Stimulated activated CD4-positive, alpha-beta T cell treated with anti-CD3 and anti-CD28 coated beads, Interleukin-12 subunit alpha, Interleukin-12 subunit beta, amount 100 ng/mL, for 24 hours (primary cell): ENCODE results near the gene MYO5B.

ENCODE experiments used
- DNase-seq, 2 experiments: peaks; one replicate each; pipeline ENCODE4 v3.0.0-alpha.2; 2020; ENCODE audit warnings: low read depth in 2 of 2

Gene MYO5B

DNA sequence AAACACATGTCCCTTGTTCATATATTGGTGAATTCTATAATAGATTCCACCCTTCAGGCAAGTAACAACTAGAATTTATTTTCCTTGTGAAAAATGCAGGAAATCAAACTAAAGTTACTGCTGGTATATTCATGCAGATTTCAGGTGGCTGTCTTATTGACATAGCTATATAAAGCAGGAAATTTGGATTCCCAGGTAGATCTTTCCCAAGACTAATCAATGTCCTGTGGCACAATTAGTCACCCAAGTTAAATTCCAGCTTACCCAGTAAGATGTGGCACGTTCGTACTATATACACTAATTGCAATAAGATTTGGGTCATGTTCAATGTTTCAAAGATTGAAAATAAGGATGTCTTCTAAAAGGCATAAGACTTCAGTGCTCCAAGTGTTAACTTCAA, 42.0 kb downstream of the MYO5B start:
- DNase-seq = no peak

DNA sequence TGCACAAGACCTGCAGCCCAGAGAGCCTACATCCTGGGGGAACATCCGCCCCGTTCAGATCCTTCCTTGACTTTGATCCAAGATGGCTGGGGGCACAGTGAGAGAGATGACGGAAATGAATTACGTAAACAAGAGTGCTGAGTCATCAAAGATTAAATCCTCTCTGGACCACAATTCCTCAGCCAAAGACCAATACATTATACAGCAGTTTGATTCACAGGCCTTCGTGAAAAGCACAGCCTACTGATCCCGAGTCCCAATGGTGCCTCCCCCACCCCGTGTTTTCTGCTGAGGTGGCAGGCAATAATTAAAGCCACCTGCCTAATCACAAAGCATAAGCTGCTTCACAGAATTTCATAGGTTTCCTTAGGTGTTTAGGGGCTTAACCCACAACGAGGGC, 43.0 kb downstream of the MYO5B start:
- DNase-seq = no peak

DNA sequence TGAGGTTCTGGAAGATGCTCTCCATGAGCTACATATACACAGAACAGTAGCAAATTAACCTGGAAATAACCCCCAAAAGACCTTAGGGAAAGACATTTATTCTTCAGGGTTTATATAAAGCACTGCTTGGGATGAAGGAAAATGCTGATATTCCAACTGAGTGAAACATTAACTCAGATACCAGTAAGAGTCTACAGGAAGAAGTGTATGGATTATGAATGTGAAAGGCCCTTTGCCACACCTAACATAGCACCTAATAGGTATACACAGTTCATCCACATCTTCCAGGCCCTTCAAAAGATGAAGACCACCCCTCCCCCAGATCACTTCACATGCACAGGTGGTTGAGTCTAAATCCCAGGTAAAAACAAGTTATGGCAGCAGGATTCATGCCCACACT, 50.4 kb downstream of the MYO5B start:
- no peak for DNase-seq

DNA sequence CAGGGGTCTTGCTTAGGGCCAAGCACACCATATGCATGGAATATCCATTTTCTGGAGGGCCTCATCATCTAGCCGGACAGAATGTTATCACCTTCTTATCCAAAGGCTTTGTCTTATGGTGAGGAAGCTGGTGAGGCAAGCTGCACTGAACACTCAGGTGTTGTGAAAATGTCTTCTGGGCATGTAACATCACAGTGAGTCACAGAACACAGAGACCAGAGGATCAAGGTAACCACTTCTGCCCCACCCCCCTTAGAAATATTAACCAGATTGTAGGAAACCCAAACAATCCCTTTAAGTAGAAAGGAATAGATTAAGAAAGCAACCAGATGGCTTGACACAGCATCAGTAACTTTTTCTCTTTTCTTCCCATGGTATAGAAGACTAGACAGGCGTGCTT, 51.1 kb downstream of the MYO5B start:
- DNase-seq = no peak

DNA sequence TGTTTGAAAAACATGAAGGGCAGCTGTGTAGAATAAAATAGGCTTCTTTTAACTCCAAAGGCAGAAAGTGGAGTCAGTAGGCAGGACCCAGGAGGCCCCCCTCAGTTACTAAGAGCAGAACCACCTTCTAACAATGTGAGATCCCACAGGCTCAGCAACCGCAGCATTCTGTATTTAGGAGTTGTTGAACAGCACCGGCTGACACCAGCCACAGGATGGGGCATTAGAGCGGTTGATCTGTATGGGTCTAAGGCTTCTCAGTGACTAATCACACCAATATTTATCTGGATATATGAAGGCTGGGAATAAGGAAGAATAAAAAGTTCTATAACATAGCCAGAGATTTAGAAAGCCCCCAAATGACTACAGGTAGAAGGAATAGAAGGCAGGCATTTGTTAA, 51.7 kb downstream of the MYO5B start:
- DNase-seq = no peak

DNA sequence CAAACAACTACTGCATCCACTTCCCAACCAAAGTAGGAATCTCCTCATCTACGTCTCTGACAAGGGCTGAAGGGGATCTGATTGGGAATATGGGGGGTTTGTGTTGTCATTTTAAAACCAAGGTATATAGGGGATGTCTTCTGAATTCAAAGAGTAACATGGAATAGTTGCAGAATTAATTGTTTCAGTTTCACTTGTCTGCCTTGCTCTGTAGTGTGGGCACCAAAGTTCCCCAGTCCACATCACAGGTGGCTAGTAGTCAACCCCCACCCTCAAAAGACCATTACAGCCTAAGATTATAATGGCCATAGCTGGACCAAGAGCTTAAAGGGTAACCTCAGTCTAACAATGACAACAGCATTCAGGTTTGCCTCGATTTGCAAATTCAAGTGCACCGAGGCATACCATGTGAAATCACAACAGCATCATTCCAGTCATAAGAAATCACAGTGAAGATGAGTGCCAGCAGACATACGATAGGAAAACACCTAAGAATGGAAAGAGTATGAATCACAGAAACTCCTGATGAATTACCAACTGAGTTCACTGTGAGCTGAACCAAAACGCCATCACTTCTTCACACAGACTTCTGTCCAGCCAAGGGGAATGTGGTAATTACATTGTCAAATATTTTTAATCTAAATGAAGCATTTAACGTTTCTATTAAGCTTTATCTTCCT, 52.4 kb downstream of the MYO5B start:
- DNase-seq = no peak

DNA sequence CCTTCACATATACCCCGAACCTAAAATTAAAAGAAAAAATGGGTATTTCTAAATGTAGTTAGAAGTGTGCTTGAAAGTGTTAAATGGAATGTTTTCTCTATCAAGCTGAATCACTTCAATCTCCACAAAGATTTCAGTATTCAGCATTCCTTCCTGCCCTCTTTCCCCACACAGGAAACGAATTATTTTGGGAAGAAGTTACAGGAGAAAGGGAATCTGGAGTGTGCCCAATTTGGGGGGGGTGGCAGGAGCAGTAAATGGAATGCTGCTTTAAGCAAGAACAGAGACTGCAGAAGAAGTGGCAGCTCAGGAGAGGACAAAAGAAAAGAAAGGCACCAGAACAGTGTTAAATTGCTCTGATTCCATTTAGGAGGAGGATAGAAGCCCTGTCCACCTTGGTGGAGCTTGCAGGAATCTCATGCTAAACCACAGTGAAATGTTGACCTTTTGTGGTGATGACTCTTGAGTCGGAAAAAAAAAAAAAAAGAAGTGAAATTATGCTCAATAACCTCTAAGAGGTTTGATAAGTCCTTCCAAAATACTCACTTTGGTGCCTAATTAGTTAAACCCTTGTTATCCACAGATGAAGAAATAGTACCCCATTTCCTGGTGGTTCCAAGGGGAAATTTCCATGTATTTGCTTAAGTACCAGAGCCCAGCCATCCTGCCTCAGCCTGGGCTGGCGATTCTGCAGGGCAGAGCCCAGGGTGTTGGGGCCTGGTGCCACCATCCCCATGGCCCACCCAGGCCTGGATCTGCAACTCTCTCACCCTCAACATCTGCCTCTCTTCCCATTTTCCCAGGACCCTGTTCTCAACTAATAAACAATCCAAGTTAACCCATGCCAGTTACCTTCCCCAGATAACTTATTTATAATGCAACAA, 56.5 kb downstream of the MYO5B start:
- no peak for DNase-seq

DNA sequence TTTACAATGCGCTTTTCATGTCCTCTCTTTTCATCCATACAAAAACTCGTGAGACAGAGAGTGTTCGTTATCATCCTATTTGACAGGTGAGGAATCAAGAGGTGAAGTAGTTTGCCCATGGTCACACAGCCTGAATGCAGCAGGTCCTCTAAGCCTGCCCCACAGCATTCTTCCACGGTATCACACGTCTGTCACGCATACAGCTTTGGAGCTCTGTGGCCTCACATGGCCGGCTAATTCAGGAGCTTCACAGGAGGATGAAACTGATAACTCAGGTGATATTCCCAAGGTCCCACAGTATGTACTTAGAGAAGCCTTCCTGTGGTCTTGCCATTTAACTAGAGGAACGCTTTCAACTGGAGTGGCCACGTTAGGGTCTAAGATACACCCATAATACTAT, 59.0 kb downstream of the MYO5B start:
- no peak for DNase-seq

DNA sequence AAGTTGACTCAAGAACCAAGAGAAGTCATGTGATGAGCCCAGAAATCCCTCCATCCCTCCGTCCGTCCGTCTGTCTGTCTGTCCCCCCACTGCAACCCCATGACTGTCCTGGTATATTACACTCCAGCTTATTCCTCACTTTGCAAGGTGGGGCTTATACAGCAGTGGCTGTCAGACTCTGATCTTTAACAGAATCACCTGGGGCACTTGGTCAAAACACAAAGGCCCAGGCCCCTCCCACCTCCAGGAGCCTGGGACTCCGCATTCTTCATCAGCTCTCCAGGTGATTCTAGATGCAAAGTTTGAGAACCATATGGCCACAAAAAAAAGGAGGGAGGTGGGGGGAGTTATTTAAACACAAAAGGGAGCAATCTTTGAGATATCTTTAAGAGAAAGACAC, 61.4 kb downstream of the MYO5B start:
- DNase-seq = no peak

DNA sequence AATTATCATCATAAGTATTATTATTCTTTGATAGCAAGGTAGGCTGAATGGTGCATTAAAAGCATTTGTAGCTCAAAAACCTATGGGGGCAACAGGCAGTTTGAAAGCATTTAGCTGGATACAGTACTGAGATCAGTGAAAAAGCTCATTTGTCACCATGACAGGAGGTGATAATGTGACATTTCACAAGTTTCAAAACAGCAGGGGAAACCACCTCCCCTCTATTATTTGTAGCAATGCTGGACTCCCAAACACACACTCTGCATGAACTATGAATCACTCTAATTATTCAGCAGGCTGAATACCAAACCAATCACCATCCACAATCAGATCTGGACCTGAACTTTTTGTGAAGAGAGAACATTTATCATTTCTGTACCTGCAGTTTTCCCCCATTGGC, 63.4 kb downstream of the MYO5B start:
- no peak for DNase-seq

DNA sequence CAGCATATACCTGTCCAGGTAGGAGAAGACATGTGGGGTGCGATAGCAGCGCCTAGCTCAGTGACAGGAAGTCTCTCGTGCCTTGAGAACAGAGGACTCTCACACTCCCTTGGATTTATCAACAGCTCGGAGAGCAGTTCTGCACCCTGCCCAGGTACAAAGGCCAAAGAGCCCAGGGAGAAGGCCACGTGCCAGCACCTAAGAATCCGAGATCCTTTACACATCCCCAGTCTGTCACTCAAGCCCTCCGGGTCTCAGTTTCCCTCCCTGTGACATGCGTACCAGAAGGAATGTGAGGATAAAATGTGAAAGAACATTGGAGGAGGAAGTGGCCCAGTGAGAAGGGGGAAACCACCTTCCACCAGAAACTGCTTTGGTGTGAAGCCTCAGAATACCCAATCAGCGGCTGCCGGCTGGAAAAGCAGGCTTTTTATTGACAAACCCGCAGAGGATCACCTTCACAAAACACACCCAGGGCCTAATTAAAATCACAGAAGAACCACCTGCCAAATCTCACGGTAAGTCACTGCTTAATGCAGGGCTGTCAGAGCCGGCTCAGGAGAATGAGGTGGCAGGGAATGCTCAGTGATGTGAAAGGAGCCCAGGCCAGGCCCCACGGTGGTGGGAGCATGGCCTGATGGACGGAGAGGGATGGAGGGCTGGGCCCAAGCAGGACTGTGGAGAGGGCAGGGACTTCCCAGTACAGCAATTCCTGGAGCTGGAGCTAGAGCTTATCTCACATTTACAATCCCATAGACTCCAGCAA, 66.3 kb downstream of the MYO5B start:
- DNase-seq = no peak

DNA sequence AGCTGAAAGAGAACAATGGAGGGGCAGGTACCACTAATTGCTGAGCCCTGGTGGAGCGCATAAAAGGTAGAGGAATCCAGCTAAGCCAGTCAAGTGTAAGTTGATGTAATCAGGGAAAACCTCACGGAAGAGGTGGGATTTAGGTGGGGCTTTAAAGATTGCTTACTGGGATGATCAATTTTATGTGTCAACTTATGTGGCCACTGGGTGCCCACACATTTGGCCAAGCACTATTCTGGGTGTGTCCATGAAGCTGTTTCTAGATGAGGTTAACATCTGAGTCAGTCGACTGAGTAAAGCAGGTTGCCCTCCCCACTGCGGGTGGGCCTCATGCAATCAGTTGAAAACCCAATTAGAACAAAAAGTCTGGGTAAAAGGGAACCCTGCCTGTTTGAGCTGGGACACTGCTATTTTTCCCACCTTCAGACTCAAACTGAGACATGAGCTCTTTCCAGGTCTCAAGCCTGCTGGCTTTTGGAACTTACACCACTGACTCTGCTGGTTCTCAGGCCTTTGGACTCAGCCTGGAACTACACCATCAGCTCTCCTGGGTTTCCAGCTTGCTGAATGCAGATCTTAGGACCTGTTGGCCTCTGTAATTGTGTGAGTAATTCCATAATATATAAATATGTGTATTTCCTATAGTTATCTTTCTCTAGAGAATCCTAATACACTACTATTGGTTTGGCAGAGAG, 67.3 kb downstream of the MYO5B start:
- DNase-seq = no peak

DNA sequence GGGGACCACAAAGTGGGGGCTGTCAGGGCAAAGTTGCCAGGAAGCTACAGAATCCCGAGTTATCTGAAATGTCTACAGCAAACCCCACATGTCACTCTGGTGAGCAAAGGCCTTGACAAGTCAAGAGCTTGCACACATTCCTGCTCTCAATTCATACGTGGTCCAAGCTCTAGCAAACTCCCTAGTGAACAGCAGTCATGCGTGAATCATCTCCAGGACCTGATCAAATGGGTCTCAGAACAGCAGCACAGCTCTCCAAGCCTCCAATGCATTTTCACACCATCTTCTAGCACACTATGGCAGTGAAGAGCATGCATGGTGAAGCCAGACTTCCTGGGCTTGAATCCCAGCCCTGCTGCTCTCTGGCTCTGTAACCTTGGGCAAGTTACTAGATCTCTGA, 68.5 kb downstream of the MYO5B start:
- no peak for DNase-seq

DNA sequence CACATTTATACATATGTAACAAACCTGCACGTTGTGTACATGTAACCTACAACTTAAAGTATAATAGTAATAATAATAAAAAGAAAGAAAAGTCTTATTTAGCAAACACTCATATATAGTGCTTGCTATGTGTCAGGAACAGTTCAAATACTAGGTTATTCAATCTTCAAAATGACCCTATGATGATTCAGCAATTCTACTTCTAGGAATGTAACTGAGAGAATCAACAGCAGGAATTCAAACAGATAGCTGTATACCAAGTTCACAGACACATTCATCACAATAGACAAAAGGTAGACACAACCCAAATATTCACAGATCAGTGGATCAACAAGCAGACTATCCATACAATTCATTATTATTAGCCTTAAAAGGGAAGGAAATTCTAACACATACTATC, 69.5 kb downstream of the MYO5B start:
- DNase-seq = no peak

DNA sequence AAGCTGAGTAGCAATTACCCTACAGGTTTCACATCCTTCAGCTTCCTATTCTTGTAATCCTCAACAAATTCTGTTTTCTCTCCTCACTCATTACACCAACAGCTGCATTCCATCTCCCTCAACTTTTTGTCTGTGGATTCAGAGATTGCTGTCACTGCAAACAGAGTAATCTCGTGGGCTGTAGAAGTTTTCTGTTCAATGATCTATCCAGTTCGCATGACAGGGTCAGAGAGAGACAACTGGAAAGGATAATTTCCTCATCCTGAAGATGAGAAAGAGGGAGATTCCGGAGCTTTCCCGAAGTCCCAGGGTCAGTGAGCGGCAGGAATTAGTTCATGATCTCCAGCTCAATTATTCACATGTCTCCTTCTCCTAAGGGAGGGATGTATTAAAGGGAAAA, 75.7 kb downstream of the MYO5B start:
- no peak for DNase-seq

DNA sequence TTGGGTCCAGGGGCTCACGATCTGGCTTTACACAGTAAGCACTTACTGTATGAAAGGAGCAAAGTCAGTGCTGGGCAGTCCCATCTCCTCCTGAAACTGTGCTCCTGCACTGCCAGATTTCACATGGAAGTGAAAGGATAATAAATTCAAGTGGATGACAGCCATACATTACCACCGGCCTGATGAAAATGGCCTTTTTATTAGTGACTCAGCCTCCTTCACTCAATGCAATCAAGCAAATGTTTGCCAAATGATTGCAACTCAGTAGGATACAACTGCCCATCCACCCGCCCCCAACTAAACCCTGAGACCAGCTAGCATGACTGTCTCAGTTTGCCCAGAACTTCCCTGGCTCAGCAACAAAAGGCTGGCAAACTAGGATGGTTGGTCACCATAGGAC, 77.1 kb downstream of the MYO5B start:
- DNase-seq = no peak

DNA sequence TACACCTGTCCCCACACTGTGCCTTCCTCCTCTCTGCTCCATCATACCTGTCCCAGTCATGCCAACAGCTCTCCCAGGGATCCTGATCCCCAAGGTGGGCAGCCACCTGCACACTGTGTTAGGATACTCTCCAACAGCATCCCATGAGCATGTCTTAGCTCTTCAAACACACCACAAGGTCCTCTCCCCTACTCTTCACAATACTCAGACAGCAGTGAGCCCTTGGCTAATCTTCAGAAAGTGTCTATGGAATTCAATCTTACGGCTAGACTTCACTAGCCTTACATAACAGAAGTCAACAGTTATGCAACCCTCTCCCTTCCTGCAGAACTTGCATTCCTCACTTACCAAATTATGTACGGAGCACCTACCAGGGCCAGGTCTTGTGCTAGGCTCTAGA, 79.9 kb downstream of the MYO5B start:
- DNase-seq = no peak

DNA sequence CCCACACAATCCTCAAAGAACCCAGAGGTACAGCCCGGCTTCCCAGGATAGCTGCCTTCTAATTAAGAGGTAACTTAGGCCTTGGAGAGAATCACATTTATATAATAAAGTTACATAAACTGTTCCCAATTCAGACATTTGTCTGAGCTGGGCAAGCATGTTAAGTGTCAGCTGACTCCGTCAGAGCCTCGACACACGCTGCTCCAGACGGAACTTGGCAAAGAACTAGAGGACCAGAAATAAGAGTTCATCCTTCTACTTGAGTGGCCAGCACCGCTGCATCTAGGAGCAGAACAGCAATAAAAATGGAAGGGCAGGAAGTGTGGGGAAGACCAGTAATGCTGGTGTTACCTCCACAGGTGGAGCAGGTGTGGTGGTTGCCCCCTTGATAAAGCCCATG, 80.5 kb downstream of the MYO5B start:
- no peak for DNase-seq

DNA sequence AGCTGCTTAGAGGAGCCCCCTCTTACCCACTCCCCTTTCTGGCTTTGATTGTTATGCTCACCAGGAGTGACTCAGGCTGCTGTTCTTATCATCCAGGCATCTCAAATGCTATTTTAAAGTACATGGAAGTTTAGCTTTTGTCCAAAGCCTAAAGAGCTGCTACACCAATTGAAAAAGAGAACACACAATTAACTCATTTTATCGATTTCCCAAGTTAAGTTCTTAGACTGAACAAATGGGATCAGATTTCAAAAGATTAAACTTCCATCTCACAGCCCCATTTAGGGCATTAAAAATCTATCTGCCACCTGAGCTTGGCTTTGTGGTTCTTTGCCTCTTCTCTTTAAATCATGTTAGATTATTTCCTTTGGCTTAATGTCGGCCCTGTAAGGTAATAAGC, 81.2 kb downstream of the MYO5B start:
- no peak for DNase-seq

DNA sequence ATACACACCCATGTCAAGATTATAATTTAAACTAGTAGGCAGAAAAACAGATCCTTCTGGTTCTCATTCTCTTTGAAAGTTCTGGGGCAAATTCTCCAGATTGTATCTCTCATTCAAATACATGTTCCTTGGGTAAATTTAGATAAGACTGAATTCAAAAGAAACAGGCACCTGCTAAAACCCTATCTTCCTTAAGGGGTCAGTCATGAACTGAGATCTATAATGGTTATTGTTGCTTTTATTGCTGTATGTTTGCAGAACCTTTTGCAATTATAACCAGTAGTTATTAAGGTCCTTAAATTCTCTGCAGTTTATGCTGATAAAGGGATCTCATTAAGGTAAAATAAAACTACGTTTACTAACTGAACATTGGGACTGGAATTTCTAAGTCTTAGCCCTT, 83.5 kb downstream of the MYO5B start:
- no peak for DNase-seq

DNA sequence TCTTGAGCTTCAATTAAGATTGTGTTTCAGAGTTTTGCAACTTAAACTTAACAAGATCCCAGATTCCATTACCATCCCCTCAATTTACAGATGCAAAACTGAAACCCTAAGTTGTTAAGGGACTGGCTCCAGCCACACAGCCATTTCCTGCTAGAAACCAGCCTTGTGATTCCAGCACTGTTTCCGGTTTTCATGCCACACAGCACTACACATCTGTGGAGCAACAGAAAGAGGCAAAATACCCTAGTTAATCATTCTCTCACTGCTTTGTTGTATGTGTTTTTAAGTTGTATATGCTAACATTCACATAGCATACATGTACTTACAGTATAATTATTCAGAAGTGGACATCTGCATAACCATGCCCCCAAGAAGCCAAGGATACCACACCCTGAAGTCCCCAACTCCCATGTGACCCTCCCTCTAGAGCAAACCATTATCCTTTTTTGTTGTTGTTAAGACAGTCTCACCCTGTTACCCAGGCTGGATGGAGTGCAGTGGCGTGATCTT, 87.4 kb downstream of the MYO5B start:
- no peak for DNase-seq

DNA sequence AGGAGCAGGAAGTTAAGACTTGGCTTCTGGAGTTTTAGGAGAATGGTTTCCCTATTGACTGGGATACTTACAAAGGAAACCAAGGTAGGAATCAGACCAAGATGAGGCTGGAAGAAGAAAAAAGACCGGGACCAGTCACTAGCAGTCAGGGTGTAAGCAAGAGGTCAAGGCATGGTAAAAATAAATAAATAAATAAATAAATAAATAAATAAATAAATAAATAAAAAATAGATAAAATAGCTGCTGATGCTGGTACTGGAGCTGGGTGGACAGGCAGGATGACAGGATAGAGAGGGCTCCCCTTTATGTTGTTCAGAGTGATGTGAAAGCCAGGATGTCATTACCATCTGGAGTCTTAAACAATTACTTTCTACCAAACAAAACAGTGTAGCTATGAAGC, 89.9 kb downstream of the MYO5B start:
- no peak for DNase-seq
